Measurements from ENCODE around the gene COL18A1.

Gene COL18A1

GRCh38 chr21:45460011-45460565 lies 55.1 kb downstream of the COL18A1 start:
- no peak for DNase-seq (ENCODE audit: low read depth)
- in situ Hi-C loops (cut with HindIII; ENCODE audit: low sequenced_read_pairs) = loop anchor here (25.0 kb wide), 1 partner anchor 123 kb away; no protein-coding TSS in a partner anchor
- TF ChIP-seq CTCF (IDR thresholded peaks at IDR 0.05; ENCODE audit: low read depth, low read length, missing control alignments) = no peak
- no peak overlapping the region for H3K4me3 ChIP-seq (ENCODE audit: low read depth, low read length)

DNA sequence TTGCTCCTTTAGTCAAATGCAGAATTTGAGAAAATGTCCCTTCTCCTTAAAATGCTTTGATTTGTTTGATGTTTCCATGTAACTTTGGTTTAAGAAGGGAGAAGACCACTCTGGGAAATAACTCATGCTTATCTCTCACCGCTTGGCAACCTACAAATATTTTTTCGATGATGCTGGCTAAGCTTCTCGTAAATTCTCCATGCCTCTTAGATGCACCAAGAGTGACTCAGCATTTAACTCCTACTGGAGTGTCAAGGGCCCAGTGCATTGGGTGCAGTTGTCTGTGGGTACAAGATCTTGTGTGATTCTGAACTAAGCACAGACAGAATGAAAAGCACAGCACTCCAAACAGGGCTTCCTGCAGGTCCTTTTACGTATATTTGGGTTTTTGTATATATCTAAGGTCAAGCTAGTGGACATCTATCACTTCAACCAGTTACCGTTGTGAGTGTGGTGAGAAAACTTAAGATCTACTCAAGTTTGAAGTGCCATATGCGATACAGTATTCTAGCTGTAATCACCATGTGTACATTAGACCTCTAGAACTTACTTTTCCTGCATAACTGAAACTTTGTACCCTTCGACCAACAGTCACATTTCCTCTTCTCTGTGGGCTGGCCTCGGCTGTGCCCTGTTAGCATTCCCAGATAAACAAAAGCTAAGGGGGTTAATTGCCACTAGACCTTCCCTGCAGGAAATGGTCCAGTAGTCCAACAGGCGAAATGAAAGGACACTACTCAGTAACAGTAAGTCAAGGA lies 55.8 kb downstream of the COL18A1 start:
- in situ Hi-C loops (cut with HindIII; ENCODE audit: low sequenced_read_pairs) = loop anchor here (25.0 kb wide), 1 partner anchor 123 kb away; no protein-coding TSS in a partner anchor
- peak; percentile 54 for DNase-seq (ENCODE audit: low read depth)
- no peak for TF ChIP-seq CTCF (IDR thresholded peaks at IDR 0.05; ENCODE audit: low read depth, low read length, missing control alignments)

DNA sequence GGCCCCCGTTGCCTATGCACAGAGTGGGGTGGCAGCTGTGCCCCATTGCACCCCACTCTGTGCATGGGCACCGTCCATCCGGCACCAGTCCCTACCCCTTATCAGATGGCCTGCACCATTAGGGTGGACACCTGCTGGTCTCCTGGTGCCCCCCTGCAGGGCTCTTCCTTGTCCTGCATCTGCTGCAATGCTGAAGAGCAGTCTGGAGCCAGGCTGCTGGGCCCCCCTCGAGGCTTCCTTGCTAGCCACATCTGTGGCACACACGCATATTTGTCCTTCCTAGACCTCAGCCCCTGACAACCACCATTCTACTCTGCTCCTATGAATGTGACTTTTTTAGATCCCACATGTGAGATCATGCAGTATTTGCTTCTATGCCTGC lies 56.4 kb downstream of the COL18A1 start:
- no peak for TF ChIP-seq CTCF (IDR thresholded peaks at IDR 0.05; ENCODE audit: low read depth, low read length, missing control alignments)
- in situ Hi-C loops (cut with HindIII; ENCODE audit: low sequenced_read_pairs) = loop anchor here (25.0 kb wide), 1 partner anchor 124 kb away; no protein-coding TSS in a partner anchor
- no peak overlapping the region for H3K4me3 ChIP-seq (ENCODE audit: low read depth, low read length)

More for the DNA sequence above, 55.8 kb downstream of the COL18A1 start:
- H3K4me3 ChIP-seq (ENCODE audit: low read depth, low read length) = no peak overlapping the region

GRCh38 chr21:45461806-45462341 lies 56.9 kb downstream of the COL18A1 start:
- H3K4me3 ChIP-seq (ENCODE audit: low read depth, low read length) = no peak overlapping the region
- DNase-seq (ENCODE audit: low read depth) = no peak
- no peak for TF ChIP-seq CTCF (IDR thresholded peaks at IDR 0.05; ENCODE audit: low read depth, low read length, missing control alignments)
- in situ Hi-C loops (cut with HindIII; ENCODE audit: low sequenced_read_pairs) = loop anchor here (25.0 kb wide), 1 partner anchor 125 kb away; no protein-coding TSS in a partner anchor

More for the DNA sequence above, 56.4 kb downstream of the COL18A1 start:
- DNase-seq (ENCODE audit: low read depth) = no peak

DNA sequence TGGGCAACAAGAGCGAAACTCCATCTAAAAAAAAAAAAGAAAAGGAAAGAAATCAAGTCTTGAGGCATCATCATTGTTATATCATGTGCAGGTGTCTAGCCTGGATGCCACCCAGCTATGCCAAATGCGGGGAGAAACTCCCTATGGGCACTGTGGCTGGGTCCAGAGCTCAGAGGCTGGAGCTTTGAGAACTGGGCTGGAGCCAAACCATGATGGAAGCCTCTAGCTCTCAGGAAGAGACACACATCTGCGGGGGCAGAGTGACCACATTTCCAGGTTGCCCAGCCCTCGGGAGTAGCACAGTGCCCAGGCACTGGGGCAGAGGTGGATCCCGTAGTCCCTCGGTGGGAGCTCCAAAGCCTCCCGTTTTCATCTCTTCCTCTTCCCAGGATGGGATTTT lies 58.9 kb downstream of the COL18A1 start:
- no peak overlapping the region for H3K4me3 ChIP-seq (ENCODE audit: low read depth, low read length)
- no peak for DNase-seq (ENCODE audit: low read depth)
- no peak for TF ChIP-seq CTCF (IDR thresholded peaks at IDR 0.05; ENCODE audit: low read depth, low read length, missing control alignments)
- in situ Hi-C loops (cut with HindIII; ENCODE audit: low sequenced_read_pairs) = loop anchor here (25.0 kb wide), 1 partner anchor 127 kb away; no protein-coding TSS in a partner anchor

- no peak for TF ChIP-seq CTCF (IDR thresholded peaks at IDR 0.05; ENCODE audit: low read depth, low read length, missing control alignments)
- in situ Hi-C loops (cut with HindIII; ENCODE audit: low sequenced_read_pairs) = loop anchor here (25.0 kb wide), 1 partner anchor 127 kb away; no protein-coding TSS in a partner anchor
- DNase-seq (ENCODE audit: low read depth) = no peak
- H3K4me3 ChIP-seq (ENCODE audit: low read depth, low read length) = no peak overlapping the region
Observed at GRCh38 chr21:45464309-45464708, 59.3 kb downstream of the COL18A1 start.

Measured in astrocyte of the cerebellum (primary cell).